Astrocyte (in vitro differentiated cells and primary cell): ENCODE measurements around the gene CLSTN3. TPM values are rescaled to one million over a fixed set of nuclear protein-coding genes. Genes with fewer than 3 reads are reported as not detected.
A peak's percentile ranks its signal among the peaks of the same experiment; 100 is the strongest.

ENCODE experiments used
- DNase-seq: peaks from one replicate; pipeline ENCODE4 v3.0.0-alpha.2; 2010; ENCODE audit warnings: low read depth
- FAIRE-seq: peaks from 2 replicates; lab custom pipeline; 2011; peaks lifted over from hg19 to GRCh38; lab: Jason Lieb, UNC
- H2AFZ ChIP-seq: 2 replicates; pipeline ENCODE4 v1.6.0; 2012; ENCODE audit warnings: low read depth, low read length, inconsistent platforms
- H3K27ac ChIP-seq: 2 replicates; pipeline ENCODE4 v1.5.1; 2011; ENCODE audit warnings: low read depth, low read length, inconsistent platforms
- H3K27me3 ChIP-seq: 2 replicates; pipeline ENCODE4 v1.6.0; 2011; ENCODE audit warnings: low read length, inconsistent platforms; ENCODE audit not compliant: insufficient read depth
- H3K36me3 ChIP-seq: 2 replicates; pipeline ENCODE4 v1.5.1; 2011; ENCODE audit warnings: low read length, inconsistent platforms; ENCODE audit not compliant: insufficient read depth
- H3K4me1 ChIP-seq: 2 replicates; pipeline ENCODE4 v1.5.1; 2011; ENCODE audit warnings: low read length, inconsistent platforms; ENCODE audit not compliant: insufficient read depth
- H3K4me2 ChIP-seq: 2 replicates; pipeline ENCODE4 v1.6.0; 2012; ENCODE audit warnings: low read length, inconsistent platforms
- H3K4me3 ChIP-seq: 2 replicates; pipeline ENCODE4 v1.5.1; 2011; ENCODE audit warnings: low read depth, mild to moderate bottlenecking, low read length, inconsistent platforms; ENCODE audit not compliant: insufficient read depth
- H3K79me2 ChIP-seq: 2 replicates; pipeline ENCODE4 v1.6.0; 2012; ENCODE audit warnings: mild to moderate bottlenecking, low read length, inconsistent platforms; ENCODE audit not compliant: insufficient read depth
- H3K9ac ChIP-seq: 2 replicates; pipeline ENCODE4 v1.6.0; 2012; ENCODE audit warnings: mild to moderate bottlenecking, low read length, inconsistent platforms
- H3K9me3 ChIP-seq: 2 replicates; pipeline ENCODE4 v1.5.1; 2012; ENCODE audit warnings: low read depth, mild to moderate bottlenecking, low read length, inconsistent platforms; ENCODE audit not compliant: insufficient read depth
- H4K20me1 ChIP-seq: 2 replicates; pipeline ENCODE4 v1.6.0; 2012; ENCODE audit warnings: low read length, inconsistent platforms; ENCODE audit not compliant: insufficient read depth
- H3K27ac Mint-ChIP-seq: one replicate; pipeline ENCODE4 v1.8.0; 2021; ENCODE audit warnings: mild to moderate bottlenecking, mixed read lengths; ENCODE audit not compliant: unreplicated experiment
- H3K27me3 Mint-ChIP-seq: one replicate; pipeline ENCODE4 v1.8.0; 2021; ENCODE audit warnings: low read depth, mixed read lengths; ENCODE audit not compliant: unreplicated experiment
- H3K36me3 Mint-ChIP-seq: one replicate; pipeline ENCODE4 v1.8.0; 2021; ENCODE audit warnings: low read depth, mixed read lengths; ENCODE audit not compliant: unreplicated experiment
- H3K4me1 Mint-ChIP-seq: one replicate; pipeline ENCODE4 v1.8.0; 2021; ENCODE audit warnings: low read depth, mixed read lengths; ENCODE audit not compliant: unreplicated experiment
- H3K4me3 Mint-ChIP-seq: one replicate; pipeline ENCODE4 v1.8.0; 2021; ENCODE audit warnings: mild to moderate bottlenecking, moderate library complexity, mixed read lengths; ENCODE audit not compliant: unreplicated experiment
- H3K9me3 Mint-ChIP-seq: one replicate; pipeline ENCODE4 v1.8.0; 2021; ENCODE audit warnings: mild to moderate bottlenecking, mixed read lengths; ENCODE audit not compliant: unreplicated experiment
- EZH2 ChIP-seq: IDR thresholded peaks from 2 replicates; pipeline ENCODE4 v1.6.1; 2012; ENCODE audit warnings: mild to moderate bottlenecking, low read length, inconsistent platforms; ENCODE audit not compliant: insufficient read depth
- total RNA-seq: library from RNA; stranded (reverse); gene quantifications from 2 replicates; pipeline ENCODE4 v1.2.1, GENCODE V29; 2021
- TF ChIP-seq, protein P1 (sequence below): IDR thresholded peaks from 2 replicates; pipeline ENCODE4 v1.5.1; 2011; ENCODE audit warnings: low read depth, mild to moderate bottlenecking, inconsistent platforms, low read length, moderate library complexity; ENCODE audit not compliant: insufficient read depth

The CLSTN3 gene
- total RNA-seq, 1 donor from 2014 or later, result 29.6 TPM

GRCh38 chr12:7113389-7113871 is 16.7 kb upstream of the CLSTN3 start:
- DNase-seq, result no peak
- H3K4me3 Mint-ChIP-seq, result no peak overlapping the region
- Histone ChIP-seq H3K27me3 (no peaks in the 10 kb centered on the region), H3K9ac (no peak overlapping the region), H3K4me3 (no peak overlapping the region), H4K20me1 (peaks cover 7% of the 10 kb centered on the region), H3K27ac (no peak overlapping the region), H3K9me3 (no peaks in the 10 kb centered on the region), H3K36me3 (no peaks in the 10 kb centered on the region), H2AFZ (no peak overlapping the region), H3K4me1 (peaks cover 6% of the 10 kb centered on the region), H3K4me2 (no peak overlapping the region), H3K79me2 (peaks cover 3% of the 10 kb centered on the region)
- H3K36me3 Mint-ChIP-seq, result peaks cover 12% of the 10 kb centered on the region
- peak overlapping the region; percentile 53 for H3K27ac Mint-ChIP-seq
- no peaks in the 10 kb centered on the region for H3K9me3 Mint-ChIP-seq
- TF ChIP-seq EZH2, result no peak
- TF ChIP-seq, protein P1, sequence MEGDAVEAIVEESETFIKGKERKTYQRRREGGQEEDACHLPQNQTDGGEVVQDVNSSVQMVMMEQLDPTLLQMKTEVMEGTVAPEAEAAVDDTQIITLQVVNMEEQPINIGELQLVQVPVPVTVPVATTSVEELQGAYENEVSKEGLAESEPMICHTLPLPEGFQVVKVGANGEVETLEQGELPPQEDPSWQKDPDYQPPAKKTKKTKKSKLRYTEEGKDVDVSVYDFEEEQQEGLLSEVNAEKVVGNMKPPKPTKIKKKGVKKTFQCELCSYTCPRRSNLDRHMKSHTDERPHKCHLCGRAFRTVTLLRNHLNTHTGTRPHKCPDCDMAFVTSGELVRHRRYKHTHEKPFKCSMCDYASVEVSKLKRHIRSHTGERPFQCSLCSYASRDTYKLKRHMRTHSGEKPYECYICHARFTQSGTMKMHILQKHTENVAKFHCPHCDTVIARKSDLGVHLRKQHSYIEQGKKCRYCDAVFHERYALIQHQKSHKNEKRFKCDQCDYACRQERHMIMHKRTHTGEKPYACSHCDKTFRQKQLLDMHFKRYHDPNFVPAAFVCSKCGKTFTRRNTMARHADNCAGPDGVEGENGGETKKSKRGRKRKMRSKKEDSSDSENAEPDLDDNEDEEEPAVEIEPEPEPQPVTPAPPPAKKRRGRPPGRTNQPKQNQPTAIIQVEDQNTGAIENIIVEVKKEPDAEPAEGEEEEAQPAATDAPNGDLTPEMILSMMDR, result peak; percentile 80
- H3K4me1 Mint-ChIP-seq, result no peaks in the 10 kb centered on the region
- no peak for FAIRE-seq
- peaks cover 36% of the 10 kb centered on the region for H3K27me3 Mint-ChIP-seq

DNA sequence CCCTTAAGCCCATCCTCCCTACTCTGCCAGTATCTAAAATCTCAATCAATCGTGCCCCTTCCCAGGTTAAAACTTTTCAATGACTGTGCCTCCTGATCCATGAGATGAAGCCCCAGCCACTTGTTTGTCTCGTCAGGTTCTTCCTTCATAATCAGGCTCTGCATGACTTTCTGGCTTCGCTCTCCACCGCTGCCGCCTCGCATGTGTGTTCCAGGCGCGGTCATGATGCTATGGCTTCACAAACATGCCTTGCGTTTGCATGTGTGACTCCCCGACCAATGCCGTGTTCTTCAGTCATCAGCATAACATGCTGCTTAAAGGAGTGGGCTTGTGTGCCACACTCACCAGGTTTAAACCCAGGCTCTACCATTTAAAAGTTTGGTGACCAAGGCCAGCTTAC is 16.2 kb upstream of the CLSTN3 start:
- FAIRE-seq (no peak), DNase-seq (no peak)
- no peak overlapping the region for H2AFZ ChIP-seq
- no peaks in the 10 kb centered on the region for H3K9me3 ChIP-seq
- Mint-ChIP-seq H3K9me3 (no peaks in the 10 kb centered on the region), H3K4me3 (no peak overlapping the region), H3K36me3 (peaks cover 12% of the 10 kb centered on the region), H3K4me1 (no peaks in the 10 kb centered on the region), H3K27me3 (peaks cover 39% of the 10 kb centered on the region), H3K27ac (no peak overlapping the region)
- no peak overlapping the region for H3K27ac ChIP-seq
- H3K36me3 ChIP-seq, result no peaks in the 10 kb centered on the region
- H3K9ac ChIP-seq, result no peak overlapping the region
- peaks cover 7% of the 10 kb centered on the region for H4K20me1 ChIP-seq
- H3K27me3 ChIP-seq, result no peaks in the 10 kb centered on the region
- H3K4me1 ChIP-seq, result peaks cover 4% of the 10 kb centered on the region
- H3K79me2 ChIP-seq, result peaks cover 3% of the 10 kb centered on the region
- TF ChIP-seq EZH2, result no peak
- TF ChIP-seq, protein P1, result no peak
- H3K4me2 ChIP-seq, result no peak overlapping the region
- no peak overlapping the region for H3K4me3 ChIP-seq

DNA sequence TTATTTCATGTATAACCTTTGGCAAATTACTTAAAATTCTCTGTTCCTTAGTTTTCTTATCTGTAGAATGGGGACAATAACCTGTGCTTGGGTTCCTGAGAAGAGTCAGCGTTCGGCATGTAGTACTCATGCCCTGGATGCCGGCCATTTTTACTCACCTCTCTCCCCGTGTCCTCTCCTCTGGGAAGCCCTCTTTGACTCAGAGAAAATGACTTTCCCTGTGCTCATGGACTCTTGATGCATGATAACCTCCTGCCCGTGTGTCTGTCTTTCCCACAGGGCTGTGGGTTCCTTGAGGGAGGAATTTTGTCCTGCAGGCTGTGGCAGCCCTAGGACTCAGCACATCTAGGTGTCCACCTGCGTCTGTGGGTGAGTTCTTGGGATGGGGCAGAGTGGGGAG is 15.3 kb upstream of the CLSTN3 start:
- FAIRE-seq, result no peak
- H3K36me3 Mint-ChIP-seq, result peaks cover 12% of the 10 kb centered on the region
- H3K4me2 ChIP-seq, result no peak overlapping the region
- no peaks in the 10 kb centered on the region for H3K79me2 ChIP-seq
- H3K36me3 ChIP-seq, result no peaks in the 10 kb centered on the region
- H3K9ac ChIP-seq, result no peak overlapping the region
- no peak for TF ChIP-seq EZH2
- TF ChIP-seq, protein P1, result no peak
- H3K9me3 ChIP-seq, result no peaks in the 10 kb centered on the region
- DNase-seq, result no peak
- H3K27ac Mint-ChIP-seq, result no peak overlapping the region
- no peaks in the 10 kb centered on the region for H3K9me3 Mint-ChIP-seq
- H3K4me3 ChIP-seq, result no peak overlapping the region
- no peak overlapping the region for H2AFZ ChIP-seq
- H3K27me3 Mint-ChIP-seq, result peaks cover 39% of the 10 kb centered on the region
- H3K4me1 Mint-ChIP-seq, result no peaks in the 10 kb centered on the region
- peaks cover 3% of the 10 kb centered on the region for H4K20me1 ChIP-seq
- no peaks in the 10 kb centered on the region for H3K4me1 ChIP-seq
- H3K27me3 ChIP-seq, result no peaks in the 10 kb centered on the region
- no peak overlapping the region for H3K4me3 Mint-ChIP-seq
- H3K27ac ChIP-seq, result no peak overlapping the region
